Kidney capillary endothelial cell (primary cell): ENCODE data around the gene SORCS1.

Experiments used
- DNase-seq: peaks from one replicate; pipeline ENCODE4 v3.0.0-alpha.2; 2018; ENCODE audit warnings: low spot score

SORCS1 gene

DNA sequence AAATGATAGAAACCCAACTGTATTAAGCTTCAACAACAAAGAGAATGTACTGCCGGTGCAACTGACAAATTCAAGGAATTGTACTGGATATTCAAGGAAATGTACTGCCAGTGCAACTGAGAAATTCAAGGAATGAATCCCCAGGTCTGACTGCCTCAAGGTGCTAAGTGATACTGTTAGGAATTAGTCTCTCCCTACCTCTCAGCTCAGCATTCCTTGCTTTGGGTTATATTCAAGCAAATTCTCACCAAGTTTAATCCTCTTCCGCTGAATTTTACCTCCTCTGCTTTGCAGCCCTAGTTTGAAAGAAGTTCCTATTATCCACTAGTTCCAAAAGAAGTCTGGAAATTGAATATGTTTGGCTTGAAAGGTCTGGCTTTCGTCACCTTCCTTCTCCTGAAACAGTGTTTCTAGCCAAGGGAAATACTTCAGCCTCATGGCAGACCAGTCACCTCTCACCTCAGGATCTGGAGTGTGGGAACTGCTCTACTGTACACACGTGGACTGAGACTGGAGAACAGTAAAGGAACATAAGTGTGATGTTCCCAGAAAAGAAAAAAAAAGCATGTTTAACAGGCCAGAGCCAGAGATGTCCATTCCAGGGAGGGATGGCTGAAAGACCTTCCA, 60.4 kb downstream of the SORCS1 start:
- no peak for DNase-seq

- no peak for DNase-seq
These were observed 61.1 kb downstream of the SORCS1 start for GRCh38 chr10:107103174-107104025.

DNA sequence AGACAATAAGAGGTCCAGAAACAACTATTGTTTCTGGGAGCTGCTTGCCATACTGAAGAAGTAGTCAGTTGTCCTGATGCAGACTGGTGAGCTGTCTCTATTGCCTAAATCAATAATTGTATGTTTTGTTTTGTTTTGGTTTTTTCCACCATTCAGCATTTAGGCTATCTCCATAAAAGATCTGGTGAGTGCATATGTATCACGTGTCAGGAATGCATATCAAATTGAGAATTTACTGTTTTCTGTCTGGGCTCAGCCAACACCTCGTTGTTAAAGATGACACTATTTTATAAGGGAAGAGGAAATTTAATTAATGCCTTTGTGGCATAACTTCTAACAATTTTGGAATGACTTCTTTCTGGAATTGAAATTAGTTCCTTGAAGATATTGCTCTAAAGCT, 66.2 kb downstream of the SORCS1 start:
- no peak for DNase-seq

DNA sequence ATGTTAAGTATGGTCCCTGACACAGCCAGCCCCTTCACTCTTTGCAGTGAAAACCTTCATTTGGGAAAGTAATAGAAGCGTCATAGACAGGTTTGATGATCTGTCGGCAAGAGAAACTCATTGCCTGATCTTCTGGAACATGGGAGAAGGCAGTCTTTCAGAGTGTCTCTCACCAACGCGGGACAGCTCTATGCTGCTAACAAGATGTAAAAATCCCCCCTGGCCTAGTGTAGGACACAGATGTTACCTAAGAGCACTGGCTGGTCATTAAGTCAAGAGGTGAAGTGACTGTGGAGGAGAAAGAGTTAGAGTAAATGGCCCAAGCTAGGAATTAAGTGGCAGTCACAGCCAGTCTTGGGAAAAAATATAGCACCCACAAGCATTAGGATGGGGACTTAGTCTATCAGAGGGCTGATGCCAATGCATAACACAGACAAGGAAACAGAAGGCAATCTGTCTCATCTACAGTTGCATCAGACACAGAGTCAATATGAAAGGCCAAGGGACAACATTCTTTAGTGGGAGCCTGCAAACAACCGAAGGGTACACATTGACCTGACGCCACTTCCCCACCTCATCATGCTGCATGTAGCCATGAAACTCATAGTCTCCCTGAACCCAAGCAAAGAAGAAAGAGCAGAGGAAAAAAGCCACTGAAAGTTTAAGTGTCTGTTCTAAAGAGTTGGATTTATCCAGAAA, 69.5 kb downstream of the SORCS1 start:
- no peak for DNase-seq

- no peak for DNase-seq
These were observed 72.2 kb downstream of the SORCS1 start for GRCh38 chr10:107092321-107092720.

DNA sequence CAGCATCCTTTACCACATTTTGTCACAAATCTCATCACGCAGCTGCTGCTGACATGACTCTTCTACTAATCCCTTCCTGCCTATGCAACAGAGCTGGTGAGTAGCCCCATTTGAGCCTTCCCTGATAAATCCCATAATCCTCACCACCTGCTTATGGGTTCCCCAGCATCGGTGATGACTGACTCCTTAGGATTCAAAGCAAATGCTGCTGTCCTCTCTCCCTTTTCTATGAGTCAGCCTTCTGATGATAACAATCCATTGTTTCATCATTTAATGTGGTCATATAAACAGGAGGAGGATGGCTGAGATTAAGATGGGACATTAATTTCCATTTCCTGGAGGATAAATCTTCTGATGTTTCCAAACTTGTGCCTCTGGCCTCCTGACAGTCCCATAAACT, 73.4 kb downstream of the SORCS1 start:
- DNase-seq = no peak

DNA sequence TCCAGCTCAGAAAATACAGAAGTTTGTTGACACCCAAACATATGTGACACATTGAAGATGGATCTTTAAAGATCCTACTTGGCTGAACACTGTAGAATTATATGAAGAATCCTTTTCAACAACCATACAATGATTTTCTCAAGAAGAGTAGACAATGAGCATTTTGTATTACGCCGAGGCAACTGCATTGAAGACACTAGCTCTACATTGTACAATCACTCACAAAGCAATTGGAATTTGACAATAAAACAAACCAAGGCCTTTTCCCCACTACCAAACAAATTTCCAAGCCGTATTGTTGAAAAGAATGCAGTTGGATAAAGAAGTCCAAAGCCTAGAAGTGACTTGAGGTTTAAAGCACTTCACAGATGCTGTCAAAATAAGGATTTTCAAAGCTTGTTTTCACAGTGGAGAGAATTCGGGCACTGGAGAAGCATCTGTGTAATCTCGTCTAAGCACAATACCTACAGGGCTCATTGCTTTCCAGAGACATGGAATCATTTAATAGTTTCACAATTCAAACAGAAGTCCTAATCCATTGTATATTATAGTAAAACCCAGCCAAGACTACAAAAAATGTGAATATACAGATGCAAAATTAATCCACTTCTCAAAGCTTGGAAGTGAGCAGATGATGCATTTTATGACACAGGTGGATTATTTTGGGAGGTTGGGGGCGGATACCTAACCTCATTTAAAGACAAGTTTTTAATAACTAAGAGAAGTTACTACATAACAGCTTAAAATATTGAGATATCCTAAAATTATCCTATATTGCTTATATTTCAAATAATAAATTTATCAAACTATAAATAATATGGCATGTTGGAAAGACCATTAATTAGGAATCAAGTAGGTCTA, 78.6 kb downstream of the SORCS1 start:
- DNase-seq = no peak

GRCh38 chr10:107083388-107084009, 81.0 kb downstream of the SORCS1 start:
- DNase-seq = no peak

DNA sequence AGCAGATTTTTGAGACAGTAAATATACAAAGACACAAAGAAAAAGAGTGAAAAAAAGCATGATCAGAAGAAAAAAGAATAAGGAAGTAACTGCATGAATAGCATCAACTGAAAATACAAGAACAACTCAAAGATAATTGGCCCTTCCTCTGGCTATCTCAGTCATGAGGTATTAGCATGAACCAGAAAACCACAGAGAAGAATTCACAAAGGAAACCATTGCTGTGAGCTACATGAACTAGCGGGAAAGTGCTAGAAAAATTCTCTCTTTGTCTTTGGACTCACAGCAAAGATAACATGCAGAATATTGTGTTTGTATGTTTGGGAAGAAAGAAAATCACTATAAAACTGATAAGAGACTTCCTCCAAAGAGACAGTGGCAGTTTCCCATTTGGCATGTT, 82.9 kb downstream of the SORCS1 start:
- no peak for DNase-seq

DNA sequence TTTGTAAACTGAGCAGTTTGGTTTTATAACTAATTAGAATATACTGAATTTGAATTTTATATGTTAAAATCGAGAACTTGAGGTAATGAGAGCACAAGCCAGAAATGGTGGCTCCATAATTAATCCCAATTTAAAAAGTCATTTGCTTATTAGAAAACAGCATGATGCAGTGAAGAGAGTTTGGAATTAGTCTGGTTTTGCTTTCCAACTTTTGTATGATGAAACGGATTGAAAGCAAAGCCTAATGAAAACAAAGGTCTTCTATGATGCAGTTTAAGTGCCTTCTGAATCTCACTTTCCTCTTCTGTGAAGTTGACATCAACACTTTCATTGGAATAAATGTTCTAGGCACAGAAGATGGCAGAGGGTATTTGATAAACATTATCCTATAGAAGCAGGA, 89.4 kb downstream of the SORCS1 start:
- no peak for DNase-seq

- no peak for DNase-seq
These were observed 91.7 kb downstream of the SORCS1 start for GRCh38 chr10:107072786-107073185.

DNA sequence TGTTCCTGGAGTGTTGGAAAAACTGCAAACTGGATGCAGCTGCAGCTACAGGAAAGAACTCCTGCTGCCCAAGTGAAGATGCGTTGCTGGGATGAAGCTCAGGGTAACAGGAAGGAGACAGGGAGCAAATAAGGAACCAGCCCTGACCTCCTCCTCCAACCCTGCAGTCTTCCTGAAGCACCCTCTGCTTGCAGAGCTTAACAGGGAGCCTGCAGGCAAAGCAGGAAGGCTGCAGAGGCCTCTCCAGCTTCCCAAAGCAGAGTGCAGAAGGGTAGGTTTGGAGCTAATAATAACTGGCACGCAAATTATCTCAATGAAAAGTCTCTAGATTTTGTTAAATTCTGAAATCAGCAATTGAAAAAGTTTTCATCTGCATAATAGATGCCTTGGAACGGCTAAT, 92.5 kb downstream of the SORCS1 start:
- no peak for DNase-seq

DNA sequence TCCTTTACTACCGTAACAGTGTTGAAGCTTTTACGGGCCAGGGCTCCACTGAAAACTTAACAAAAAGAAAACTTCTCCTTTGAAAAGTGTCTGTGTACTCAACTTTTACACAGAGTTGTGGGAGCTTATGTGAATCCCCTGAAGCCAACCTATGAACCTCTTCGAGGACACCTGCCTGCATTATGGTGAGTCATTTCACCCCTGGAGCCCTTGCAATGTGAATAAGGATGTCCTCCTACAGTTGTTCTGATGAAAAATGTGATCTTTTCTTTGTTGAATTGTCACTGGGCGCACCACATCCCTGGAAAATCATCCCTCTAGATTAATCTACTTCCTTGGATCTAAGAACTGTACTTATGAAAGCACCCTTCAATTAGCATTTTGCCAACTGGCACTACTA, 93.2 kb downstream of the SORCS1 start:
- no peak for DNase-seq

- DNase-seq = no peak
These were observed 96.7 kb downstream of the SORCS1 start for GRCh38 chr10:107067843-107068242.

DNA sequence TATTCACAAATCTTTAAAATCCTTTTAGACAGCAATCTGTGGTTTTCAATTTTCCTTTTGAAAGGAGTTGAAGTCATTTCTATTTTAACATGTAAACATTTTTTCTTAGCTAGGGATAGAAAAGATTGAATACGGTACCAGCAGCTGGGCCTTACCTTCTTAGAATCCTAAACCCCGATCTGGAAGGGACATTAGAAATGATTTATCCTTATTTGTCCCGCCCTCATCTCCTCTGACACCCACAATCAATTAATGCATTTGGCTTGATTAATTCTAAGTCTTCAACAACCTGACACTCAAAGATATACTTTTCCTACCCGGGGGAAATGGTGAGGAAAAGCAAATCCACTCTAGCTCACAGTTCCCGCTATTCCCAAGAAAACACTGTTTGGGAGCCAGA, 100.4 kb downstream of the SORCS1 start:
- DNase-seq = no peak

- DNase-seq = no peak
These were observed 104.6 kb downstream of the SORCS1 start for GRCh38 chr10:107059872-107060271.

- no peak for DNase-seq
These were observed 105.3 kb downstream of the SORCS1 start for GRCh38 chr10:107059068-107059804.

GRCh38 chr10:107058331-107058730, 106.2 kb downstream of the SORCS1 start:
- DNase-seq = no peak

GRCh38 chr10:107056182-107056581, 108.3 kb downstream of the SORCS1 start:
- DNase-seq = no peak

- no peak for DNase-seq
These were observed 109.9 kb downstream of the SORCS1 start for GRCh38 chr10:107054469-107055156.
